DLD1 (cell line): ENCODE data around the gene ITPRIPL1.

Experiments used
- in situ Hi-C: cut with HindIII; loops from 2 replicates; pipeline ENCODE4 v1.10.0; 2017; ENCODE audit warnings: low sequenced_read_pairs

ITPRIPL1 gene

DNA sequence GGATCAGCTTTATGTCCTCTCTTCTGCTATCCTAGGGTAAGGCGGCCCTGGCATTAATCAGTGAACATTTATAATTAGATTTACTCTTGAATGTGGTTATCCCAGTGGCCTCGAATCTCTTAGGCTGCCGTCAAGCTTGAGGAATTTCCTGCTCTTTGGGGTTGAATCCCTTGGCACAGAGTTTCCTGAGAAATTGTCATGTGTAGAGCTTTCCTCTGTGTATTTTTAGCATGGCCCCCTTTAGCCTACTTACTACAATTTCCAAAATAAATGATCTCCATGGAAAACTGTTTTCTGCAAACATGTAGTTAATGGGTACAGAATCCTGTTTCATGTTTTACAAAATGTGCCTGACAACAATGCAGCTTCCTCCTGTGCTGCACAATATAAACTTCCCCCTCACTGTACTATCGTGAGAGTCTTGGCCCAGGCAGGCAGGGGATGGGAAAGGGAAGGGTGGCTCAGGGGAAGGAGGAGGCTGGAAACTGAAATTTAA, 28.5 kb downstream of the ITPRIPL1 start:
- in situ Hi-C loops, result no loop called here

- in situ Hi-C loops, result no loop called here
Measured at GRCh38 chr2:96354492-96354891, 29.4 kb downstream of the ITPRIPL1 start.

- in situ Hi-C loops, result no loop called here
Measured at GRCh38 chr2:96356889-96357288, 31.8 kb downstream of the ITPRIPL1 start.

DNA sequence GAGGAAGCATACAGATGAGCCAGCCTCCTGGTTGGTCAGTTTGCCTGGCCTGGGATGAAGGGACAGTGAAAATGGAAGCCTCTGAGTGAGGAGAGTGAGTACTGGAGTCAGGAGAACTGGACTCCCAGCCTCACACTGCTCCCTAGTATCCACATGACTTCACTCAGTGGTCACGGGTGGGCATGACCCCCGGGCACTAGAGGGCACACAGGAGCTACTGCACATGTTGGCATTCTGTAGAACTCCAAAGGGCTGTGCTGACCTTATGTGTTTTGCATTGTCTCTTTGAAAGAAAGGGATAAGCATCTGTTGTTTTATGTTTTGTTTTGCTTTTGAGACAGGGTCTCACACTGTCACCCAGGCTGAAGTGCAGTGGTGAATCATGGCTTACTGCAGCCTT, 34.2 kb downstream of the ITPRIPL1 start:
- in situ Hi-C loops, result no loop called here

GRCh38 chr2:96359866-96360265, 34.7 kb downstream of the ITPRIPL1 start:
- in situ Hi-C loops, result no loop called here

- in situ Hi-C loops, result no loop called here
Measured at GRCh38 chr2:96361751-96362150, 36.6 kb downstream of the ITPRIPL1 start.

- in situ Hi-C loops, result no loop called here
Measured at GRCh38 chr2:96369186-96369585, 44.1 kb downstream of the ITPRIPL1 start.

GRCh38 chr2:96374211-96374951, 49.3 kb downstream of the ITPRIPL1 start:
- in situ Hi-C loops, result no loop called here
